Stimulated activated CD4-positive, alpha-beta T cell treated with anti-CD3 and anti-CD28 coated beads, Interleukin-1b, Interleukin-23, amount 100 ng/mL, for 1 hour (primary cell): ENCODE results near the gene CAMK1G.

Experiments
- DNase-seq, 2 donors: peaks; one replicate each; pipeline ENCODE4 v3.0.0-alpha.2; 2020; ENCODE audit warnings: low read depth in 2 of 2

Gene CAMK1G

DNA sequence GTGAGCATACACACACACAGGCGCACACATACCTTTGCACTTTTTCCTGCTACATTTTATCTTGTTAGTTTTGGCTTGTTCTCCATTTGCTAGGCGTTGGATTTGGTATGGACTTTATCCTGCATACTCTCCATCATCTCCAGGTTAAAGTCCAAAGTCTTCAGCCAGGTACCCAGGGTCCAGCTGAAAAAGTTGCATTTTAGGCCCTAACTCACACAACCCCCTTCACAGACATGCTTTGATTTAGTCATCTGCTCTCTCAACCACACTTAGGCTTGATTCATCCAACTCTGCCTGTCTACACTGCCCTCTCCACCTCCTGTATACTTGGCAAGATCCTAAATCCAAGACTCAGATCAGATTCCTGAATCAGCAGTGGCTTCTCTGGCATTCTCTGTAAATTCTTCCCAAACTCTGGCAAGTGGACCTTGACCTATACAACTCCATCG is 79.4 kb downstream of the CAMK1G start:
- DNase-seq = no peak
